Natural killer cell (primary cell): Measurements from ENCODE around the gene FSIP1. TPM values are rescaled to one million over a fixed set of nuclear protein-coding genes. Genes with fewer than 3 reads are reported as not detected.

Experiments
- ATAC-seq, 3 donors: fragments of 150-1000 bp in 2 of 3; fragments of 200-7000 bp in 1 of 3; cut with Tn5 transposase; 1 replicate in 1 of 3; 2 replicates in 2 of 3; pipeline ENCODE4 v1.10.0; 2021; ENCODE audit warnings: mild to moderate bottlenecking in 2 of 3, moderate library complexity in 2 of 3
- DNase-seq, 2 donors: peaks; one replicate each; pipeline versions ENCODE4 v3.0.0 to v3.0.0-alpha.2; 2013 to 2021; ENCODE audit warnings: mixed read lengths in 1 of 2
- H3K27ac ChIP-seq: one replicate; pipeline ENCODE4 v1.5.1; 2013; ENCODE audit warnings: mild to moderate bottlenecking, low read length
- H3K27me3 ChIP-seq: one replicate; pipeline ENCODE4 v1.6.1; 2013; ENCODE audit warnings: low read length; ENCODE audit not compliant: control insufficient read depth, insufficient read depth
- H3K36me3 ChIP-seq: one replicate; pipeline ENCODE4 v1.6.1; 2013; ENCODE audit warnings: low read length; ENCODE audit not compliant: control insufficient read depth, insufficient read depth
- H3K4me1 ChIP-seq: one replicate; pipeline ENCODE4 v1.6.1; 2013; ENCODE audit warnings: low read length; ENCODE audit not compliant: control insufficient read depth, insufficient read depth
- H3K4me3 ChIP-seq: one replicate; pipeline ENCODE4 v1.5.1; 2013; ENCODE audit warnings: low read length
- H3K9me3 ChIP-seq: one replicate; pipeline ENCODE4 v1.6.1; 2013; ENCODE audit warnings: low read length; ENCODE audit not compliant: control insufficient read depth, insufficient read depth
- H3K27ac Mint-ChIP-seq, 2 donors: one replicate each; pipeline ENCODE4 v1.8.0; 2022; ENCODE audit warnings: mild to moderate bottlenecking in 2 of 2, mixed read lengths in 2 of 2, moderate library complexity in 1 of 2
- H3K27me3 Mint-ChIP-seq, 2 donors: one replicate each; pipeline ENCODE4 v1.8.0; 2022; ENCODE audit warnings: low read depth in 2 of 2, mixed read lengths in 2 of 2
- H3K36me3 Mint-ChIP-seq: one replicate; pipeline ENCODE4 v1.8.0; 2022; ENCODE audit warnings: mixed read lengths
- H3K4me1 Mint-ChIP-seq, 2 donors: one replicate each; pipeline ENCODE4 v1.8.0; 2022; ENCODE audit warnings: mixed read lengths in 2 of 2
- H3K4me3 Mint-ChIP-seq: one replicate; pipeline ENCODE4 v1.8.0; 2022; ENCODE audit warnings: mild to moderate bottlenecking, moderate library complexity, mixed read lengths
- H3K9me3 Mint-ChIP-seq, 2 donors: one replicate each; pipeline ENCODE4 v1.8.0; 2022; ENCODE audit warnings: mixed read lengths in 2 of 2
- CTCF ChIP-seq: fragments of 200-600 bp; IDR thresholded peaks from one replicate; pipeline ENCODE4 v1.8.0; 2022; ENCODE audit warnings: antibody characterized with exemption
- WGBS: methylation state at CpG from one replicate; pipeline ENCODE4 v1.1.7; 2013; ENCODE audit warnings: missing lambda C conversion rate; ENCODE audit not compliant: insufficient coverage; 5-methylcytosine and 5-hydroxymethylcytosine counted together
- intact Hi-C: fragments of 100-400 bp; cut with micrococcal nuclease; formaldehyde crosslinking; loops from one replicate; pipeline ENCODE4 v1.14.2; 2022
- total RNA-seq, 4 donors: library from RNA; stranded (reverse); fragments of 120-200 nt in 1 of 4; gene quantifications; one replicate each; pipeline versions ENCODE4 v1.2.3 to v1.2.4, GENCODE V29; 2013 to 2022

FSIP1 gene
- total RNA-seq, 3 donors from 2014 or later (not counting 1 experiment from before 2014, with no cell fraction given), result 1.1 to 2.3 (median 1.8) TPM

- intact Hi-C loops, result no loop called here
- TF ChIP-seq CTCF, result no peak
- H3K36me3 Mint-ChIP-seq, result no peaks in the 10 kb centered on the region
- Histone ChIP-seq H3K4me3 (no peak overlapping the region), H3K27ac (no peak overlapping the region), H3K36me3 (no peaks in the 10 kb centered on the region), H3K9me3 (no peaks in the 10 kb centered on the region), H3K4me1 (no peaks in the 10 kb centered on the region), H3K27me3 (no peaks in the 10 kb centered on the region)
- H3K9me3 Mint-ChIP-seq, result no peaks in the 10 kb centered on the region
- no peak overlapping the region for H3K4me3 Mint-ChIP-seq
- DNase-seq, result no peak
- WGBS, result 94% methylated on average over 4 of the region's 4 CpGs
- H3K4me1 Mint-ChIP-seq, result peaks cover 8 to 11% of the 10 kb centered on the region in 2 donors
- H3K27ac Mint-ChIP-seq, result no peak overlapping the region
- H3K27me3 Mint-ChIP-seq, result peaks cover 11 to 52% of the 10 kb centered on the region in 2 donors
- no peak for ATAC-seq
Observed at GRCh38 chr15:39555885-39556284, 226.8 kb downstream of the FSIP1 start.

- no peak for ATAC-seq
- Mint-ChIP-seq H3K4me3 (no peak overlapping the region), H3K9me3 (no peaks in the 10 kb centered on the region), H3K27me3 (peaks cover 11 to 52% of the 10 kb centered on the region in 2 donors), H3K4me1 (peaks cover 8 to 11% of the 10 kb centered on the region in 2 donors), H3K36me3 (no peaks in the 10 kb centered on the region), H3K27ac (no peak overlapping the region)
- Histone ChIP-seq H3K27ac (no peak overlapping the region), H3K9me3 (no peaks in the 10 kb centered on the region), H3K36me3 (no peaks in the 10 kb centered on the region), H3K27me3 (peaks cover 1% of the 10 kb centered on the region), H3K4me3 (no peak overlapping the region), H3K4me1 (no peaks in the 10 kb centered on the region)
- no peak for TF ChIP-seq CTCF
- intact Hi-C loops, result no loop called here
- DNase-seq, result no peak
Observed at GRCh38 chr15:39554746-39555387, 227.8 kb downstream of the FSIP1 start.

- DNase-seq (no peak), ATAC-seq (no peak)
- no peak overlapping the region for H3K27ac Mint-ChIP-seq
- H3K9me3 ChIP-seq, result no peaks in the 10 kb centered on the region
- H3K4me1 ChIP-seq, result no peaks in the 10 kb centered on the region
- H3K27ac ChIP-seq, result no peak overlapping the region
- WGBS, result 81% methylated on average over 1 of the region's 2 CpGs
- peaks cover 11 to 55% of the 10 kb centered on the region in 2 donors for H3K27me3 Mint-ChIP-seq
- H3K4me3 Mint-ChIP-seq, result no peak overlapping the region
- TF ChIP-seq CTCF, result no peak
- no peak overlapping the region for H3K4me3 ChIP-seq
- H3K36me3 ChIP-seq, result no peaks in the 10 kb centered on the region
- H3K9me3 Mint-ChIP-seq, result no peaks in the 10 kb centered on the region
- peaks cover 8 to 11% of the 10 kb centered on the region in 2 donors for H3K4me1 Mint-ChIP-seq
- intact Hi-C loops, result no loop called here
- peaks cover 4% of the 10 kb centered on the region for H3K27me3 ChIP-seq
- H3K36me3 Mint-ChIP-seq, result no peaks in the 10 kb centered on the region
Observed at GRCh38 chr15:39553947-39554693, 228.5 kb downstream of the FSIP1 start.
